HEK293 (cell line): ENCODE results near the gene SAFB.

Experiments used
- CTCF ChIP-seq: fragments of 450-650 bp; formaldehyde crosslinking; IDR thresholded peaks from 2 replicates; pipeline ENCODE4 v1.5.1; 2016; ENCODE audit warnings: missing biosample characterization, missing genetic modification characterization
- GLI2 ChIP-seq: fragments of 450-650 bp; formaldehyde crosslinking; IDR thresholded peaks from 2 replicates; pipeline ENCODE4; 2017; ENCODE audit warnings: missing biosample characterization, missing genetic modification characterization, low read depth, borderline replicate concordance
- ZEB2 ChIP-seq: fragments of 450-650 bp; formaldehyde crosslinking; IDR thresholded peaks from 2 replicates; pipeline ENCODE4 v1.5.1; 2016; ENCODE audit warnings: missing biosample characterization, missing genetic modification characterization
- ZNF274 ChIP-seq, 2 experiments: fragments of 200-500 bp in 1 of 2; fragments of 450-650 bp in 1 of 2; sonication (Bioruptor generic) in 1 of 2; formaldehyde crosslinking in 1 of 2; IDR thresholded peaks; 2 replicates each; pipeline versions ENCODE4 v1.5.1 to v1.6.1; 2014 to 2016; ENCODE audit warnings: borderline replicate concordance in 1 of 2, inconsistent platforms in 1 of 2, low read length in 1 of 2, missing biosample characterization in 1 of 2, missing genetic modification characterization in 1 of 2

- TF ChIP-seq GLI2 (no peak), CTCF (tag by site-specific recombination) (no peak), ZEB2 (tag by site-specific recombination) (no peak), ZNF274 (IDR thresholded peaks at IDR 0.05; ENCODE audit: low read length) (no peak), ZNF274 (tag by site-specific recombination; IDR thresholded peaks at IDR 0.05; ENCODE audit: borderline replicate concordance) (no peak)
Observed at GRCh38 chr19:5632657-5633056, 9.8 kb downstream of the SAFB start.
